HG03571 (cell line): Measurements from ENCODE around the gene CLEC9A.

ENCODE experiments used
- ATAC-seq: cut with Tn5 transposase; IDR thresholded peaks from one replicate; pipeline ENCODE4 v1.9.1; 2021; ENCODE audit not compliant: unreplicated experiment

Gene CLEC9A

DNA sequence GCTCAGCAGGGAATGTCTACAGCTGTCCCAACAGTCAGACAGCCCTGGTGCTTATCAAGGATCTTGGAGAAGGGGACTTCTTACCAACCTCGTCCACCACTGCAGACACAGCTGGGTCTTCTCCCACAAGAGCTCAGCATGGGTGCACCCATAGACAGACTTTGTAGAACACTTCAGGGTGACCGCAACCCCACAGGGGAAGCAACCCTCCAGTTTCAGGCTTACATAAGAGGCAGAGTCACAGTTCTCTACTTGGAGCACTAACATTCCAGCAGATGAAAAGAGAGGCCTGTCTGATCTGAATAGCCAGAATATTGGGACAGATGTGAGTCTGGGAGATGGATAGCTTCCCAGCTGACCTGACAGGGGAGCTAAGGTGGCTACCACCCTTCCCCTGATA is 71.8 kb downstream of the CLEC9A start:
- ATAC-seq: no peak

DNA sequence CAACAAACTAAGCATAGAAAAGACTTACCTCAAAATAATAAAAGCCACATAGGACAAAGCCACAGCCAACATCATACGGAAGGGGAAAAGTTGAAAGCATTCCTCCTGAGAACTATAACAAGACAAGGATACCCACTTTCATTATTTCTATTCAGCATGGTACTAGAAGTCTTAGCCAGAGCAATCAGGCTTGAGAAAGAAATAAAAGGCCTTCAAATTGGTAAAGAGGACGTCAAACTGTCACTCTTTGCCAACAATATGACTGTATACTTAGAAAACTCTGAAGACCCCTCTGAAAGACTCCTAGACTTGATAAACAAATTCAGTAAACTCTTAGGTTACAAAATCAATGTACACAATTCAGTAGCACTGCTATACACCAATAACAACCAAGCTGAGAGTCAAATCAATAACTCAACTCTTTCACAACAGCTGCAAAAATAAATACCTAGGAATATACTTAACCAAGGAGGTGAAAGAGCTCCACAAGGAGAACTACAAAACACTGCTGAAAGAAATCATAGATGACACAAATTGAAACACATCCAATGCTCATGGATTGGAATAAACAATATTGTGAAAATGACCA is 79.9 kb downstream of the CLEC9A start:
- ATAC-seq: no peak

DNA sequence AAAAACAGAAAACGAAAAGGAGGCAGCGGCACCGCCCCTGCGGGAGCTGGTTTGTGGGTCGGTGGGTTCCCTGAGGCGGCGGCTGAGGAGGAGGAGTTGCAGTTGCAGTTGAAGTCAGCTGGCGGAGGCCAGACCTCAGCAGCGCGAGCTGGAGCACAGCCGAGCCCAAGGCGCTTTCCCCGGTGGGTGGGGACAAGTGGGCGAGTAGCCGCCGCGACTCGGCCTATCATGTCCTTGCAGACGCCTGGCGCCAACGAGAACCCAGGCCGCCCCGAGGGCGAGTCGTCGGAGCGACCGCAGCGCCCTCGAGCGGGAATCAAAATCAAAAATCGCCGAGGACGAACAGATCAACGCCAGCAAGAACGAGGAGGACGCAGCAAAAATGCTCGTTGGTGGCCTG is 81.0 kb downstream of the CLEC9A start:
- no peak for ATAC-seq

DNA sequence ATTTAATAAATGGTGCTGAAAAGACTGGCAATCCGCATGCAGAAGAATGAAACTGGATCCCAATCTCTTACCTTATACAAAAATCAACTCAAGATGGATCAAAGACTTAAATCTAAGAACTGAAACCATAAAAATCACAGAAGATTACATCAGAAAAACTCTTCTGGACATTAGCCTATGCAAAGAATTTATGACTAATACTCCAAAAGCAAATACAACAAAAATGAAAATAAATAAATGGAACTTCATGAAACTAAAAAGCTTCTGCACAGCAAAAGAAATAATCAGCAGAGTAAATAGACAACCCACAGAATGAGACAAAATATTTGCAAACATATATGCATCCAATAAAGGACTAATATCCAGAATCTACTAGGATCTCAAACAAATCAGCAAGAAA is 82.6 kb downstream of the CLEC9A start:
- ATAC-seq: no peak

DNA sequence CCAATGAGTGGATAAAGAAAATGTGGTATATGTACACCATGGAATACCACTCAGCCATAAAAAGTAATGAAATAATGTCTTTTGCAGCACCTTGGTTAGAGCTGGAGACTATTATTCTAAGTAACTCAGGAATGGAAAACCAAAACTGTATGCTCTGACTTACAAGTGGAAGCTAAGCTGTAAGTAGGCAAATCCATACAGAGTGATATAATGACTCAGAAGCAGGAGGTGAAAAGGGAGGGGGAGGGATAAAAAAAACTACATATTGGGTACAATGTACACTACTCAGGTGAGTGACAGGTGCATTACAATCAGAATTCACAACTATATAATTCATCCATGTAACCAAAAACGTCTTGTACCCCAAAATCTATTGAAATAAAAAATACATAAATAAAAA is 83.4 kb downstream of the CLEC9A start:
- ATAC-seq: no peak

DNA sequence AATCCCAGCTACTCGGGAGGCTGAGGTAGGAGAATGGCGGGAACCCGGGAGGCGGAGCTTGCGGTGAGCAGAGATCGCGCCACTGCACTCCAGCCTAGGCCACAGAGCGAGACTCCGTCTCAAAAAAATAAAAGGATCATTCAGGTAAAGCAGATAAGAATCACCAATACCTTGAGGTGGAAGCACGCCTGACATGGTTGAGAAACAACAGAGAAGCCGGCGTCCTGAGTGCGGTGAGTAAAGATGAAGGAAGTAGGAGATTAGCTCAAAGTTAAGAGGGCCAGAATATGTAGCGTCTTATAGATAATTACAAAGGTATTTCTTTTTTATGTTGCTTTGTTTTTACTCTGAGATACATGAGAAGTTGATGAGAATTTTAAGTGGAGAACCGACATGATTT is 84.8 kb downstream of the CLEC9A start:
- no peak for ATAC-seq
